DND-41 (cell line): ENCODE data around the gene ACAP2.

Source experiments
- ATAC-seq: fragments of 200-7000 bp; cut with Tn5 transposase; 3 replicates; pipeline ENCODE4 v1.9.1; 2021; ENCODE audit warnings: low read depth; ENCODE audit not compliant: insufficient read depth
- DNase-seq: peaks from one replicate; pipeline ENCODE4 v3.0.0-alpha.2; 2020
- H2AFZ ChIP-seq: 2 replicates; pipeline ENCODE4 v1.6.0; 2012; ENCODE audit warnings: low read depth, low read length
- H3K27ac ChIP-seq: 2 replicates; pipeline ENCODE4 v1.5.1; 2012; ENCODE audit warnings: low read length, inconsistent platforms
- H3K27me3 ChIP-seq: fragments of 200-600 bp; sonication (generic); 2 replicates; pipeline ENCODE4 v1.6.0; 2012; ENCODE audit warnings: low read length, mild to moderate bottlenecking, inconsistent platforms; ENCODE audit not compliant: insufficient read depth, poor library complexity
- H3K36me3 ChIP-seq: 2 replicates; pipeline ENCODE4 v1.5.1; 2012; ENCODE audit warnings: low read length, inconsistent platforms; ENCODE audit not compliant: insufficient read depth
- H3K4me1 ChIP-seq: 2 replicates; pipeline ENCODE4 v1.5.1; 2012; ENCODE audit warnings: mild to moderate bottlenecking, low read length; ENCODE audit not compliant: insufficient read depth
- H3K4me2 ChIP-seq: 2 replicates; pipeline ENCODE4 v1.6.0; 2012; ENCODE audit warnings: mild to moderate bottlenecking, moderate library complexity, low read length, inconsistent platforms; ENCODE audit not compliant: insufficient read depth
- H3K4me3 ChIP-seq, 2 experiments: fragments of 200-600 bp in 1 of 2; shearing (Covaris generic) in 1 of 2; 2 replicates each; pipeline ENCODE4 v1.5.1; 2012 to 2016; ENCODE audit warnings: inconsistent platforms in 2 of 2, low read length in 2 of 2, mild to moderate bottlenecking in 2 of 2, low read depth in 1 of 2, moderate library complexity in 1 of 2
- H3K79me2 ChIP-seq: 2 replicates; pipeline ENCODE4 v1.6.0; 2012; ENCODE audit warnings: low read length, inconsistent platforms; ENCODE audit not compliant: insufficient read depth
- H3K9ac ChIP-seq: 2 replicates; pipeline ENCODE4 v1.6.0; 2012; ENCODE audit warnings: low read depth, mild to moderate bottlenecking, inconsistent platforms, low read length, moderate library complexity
- H3K9me3 ChIP-seq: 2 replicates; pipeline ENCODE4 v1.5.1; 2012; ENCODE audit warnings: low read length, moderate library complexity, mild to moderate bottlenecking, inconsistent platforms; ENCODE audit not compliant: insufficient read depth, severe bottlenecking
- H4K20me1 ChIP-seq: 2 replicates; pipeline ENCODE4 v1.6.0; 2012; ENCODE audit warnings: low read length; ENCODE audit not compliant: insufficient read depth
- EZH2 ChIP-seq: IDR thresholded peaks from 3 replicates; pipeline ENCODE4 v1.6.1; 2012; ENCODE audit warnings: borderline replicate concordance, low read depth, mild to moderate bottlenecking, moderate library complexity, low read length, inconsistent platforms; ENCODE audit not compliant: severe bottlenecking
- TF ChIP-seq, protein P1 (sequence below): IDR thresholded peaks from 2 replicates; pipeline ENCODE4 v1.5.1; 2012; ENCODE audit warnings: borderline replicate concordance, low read length, moderate library complexity, mild to moderate bottlenecking; ENCODE audit not compliant: poor library complexity, severe bottlenecking; ENCODE audit errors: extremely low read depth

The ACAP2 gene

DNA sequence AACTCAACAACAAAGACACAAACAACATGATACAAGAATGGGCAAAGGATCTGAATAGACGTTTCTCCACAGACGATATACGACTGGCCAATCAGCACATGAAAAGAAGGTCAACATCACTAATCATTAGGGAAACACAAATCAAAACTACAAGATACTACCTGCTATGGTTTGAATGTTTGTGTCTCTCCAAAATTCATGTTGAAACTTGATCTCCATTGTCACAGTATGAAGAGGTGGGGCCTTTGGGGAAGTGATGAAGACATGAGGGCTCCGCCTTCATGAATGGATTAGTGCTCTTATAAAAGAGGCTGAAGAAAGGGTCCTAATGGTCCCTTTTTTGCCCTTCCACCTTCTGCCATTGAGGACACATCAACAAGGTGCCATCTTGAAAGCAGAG, 32.3 kb downstream of the ACAP2 start:
- Histone ChIP-seq H4K20me1 (peaks cover 9% of the 10 kb centered on the region; the same call in 1 of the 2 replicates), H3K9ac (no peak overlapping the region), H3K4me3 (no peak overlapping the region), H3K79me2 (peaks cover 80% of the 10 kb centered on the region), H3K9me3 (peaks cover 8% of the 10 kb centered on the region), H3K27me3 (no peaks in the 10 kb centered on the region), H3K4me1 (no peaks in the 10 kb centered on the region), H2AFZ (no peak overlapping the region), H3K27ac (no peak overlapping the region), H3K4me2 (no peak overlapping the region), H3K36me3 (peaks cover 15% of the 10 kb centered on the region; the same call in 1 of the 2 replicates)
- no peak for ATAC-seq
- TF ChIP-seq EZH2: no peak
- no peak for DNase-seq

DNA sequence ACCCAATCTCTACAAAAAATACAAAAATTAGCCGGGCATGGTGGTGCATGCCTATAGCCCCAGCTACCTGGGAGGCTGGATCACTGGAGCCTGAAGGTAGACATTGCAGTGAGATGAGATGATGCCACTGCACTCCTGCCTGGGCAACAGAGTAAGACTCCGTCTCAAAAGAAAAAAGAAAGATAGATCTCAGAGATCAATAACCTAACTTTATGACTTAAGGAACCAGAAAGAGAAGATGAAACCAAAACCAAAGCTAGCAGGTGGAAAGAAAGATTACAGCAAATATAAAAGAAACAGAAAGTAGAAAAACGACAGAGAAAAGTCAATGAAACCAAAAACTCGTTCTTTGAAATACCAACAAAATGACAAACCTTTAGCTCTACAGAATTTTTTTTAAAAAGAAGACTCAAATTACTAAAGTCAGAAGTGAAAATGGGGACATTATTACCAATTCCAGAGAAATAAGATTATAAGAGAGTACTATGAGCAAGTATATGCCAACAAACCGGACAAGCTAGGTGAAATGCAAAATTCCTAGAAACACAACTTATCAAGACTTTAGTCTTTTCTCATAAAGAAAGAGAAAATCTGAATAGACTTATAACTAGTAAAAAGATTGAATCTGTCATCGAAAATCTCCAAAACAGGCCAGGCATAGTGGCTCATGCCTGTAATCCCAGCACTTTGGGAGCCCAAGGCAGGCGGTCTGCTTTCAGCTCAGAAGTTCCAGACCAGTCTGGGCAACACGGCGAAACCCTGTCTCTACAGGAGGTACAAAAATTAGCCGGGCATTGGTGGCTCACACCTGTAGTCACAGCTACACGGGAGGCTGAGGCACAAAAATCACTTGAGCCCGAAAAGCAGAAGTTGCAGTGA, 35.0 kb downstream of the ACAP2 start:
- Histone ChIP-seq H4K20me1 (peaks cover 19% of the 10 kb centered on the region; the same call in 1 of the 2 replicates), H3K4me2 (no peak overlapping the region), H3K4me1 (no peaks in the 10 kb centered on the region), H3K4me3 (no peak overlapping the region), H3K27me3 (no peaks in the 10 kb centered on the region), H3K9ac (no peak overlapping the region), H3K9me3 (peaks cover 8% of the 10 kb centered on the region), H3K27ac (no peak overlapping the region), H3K79me2 (peaks cover 74% of the 10 kb centered on the region), H3K36me3 (peaks cover 15% of the 10 kb centered on the region; the same call in 1 of the 2 replicates), H2AFZ (no peak overlapping the region)
- ATAC-seq (no peak), DNase-seq (no peak)
- TF ChIP-seq EZH2: no peak

DNA sequence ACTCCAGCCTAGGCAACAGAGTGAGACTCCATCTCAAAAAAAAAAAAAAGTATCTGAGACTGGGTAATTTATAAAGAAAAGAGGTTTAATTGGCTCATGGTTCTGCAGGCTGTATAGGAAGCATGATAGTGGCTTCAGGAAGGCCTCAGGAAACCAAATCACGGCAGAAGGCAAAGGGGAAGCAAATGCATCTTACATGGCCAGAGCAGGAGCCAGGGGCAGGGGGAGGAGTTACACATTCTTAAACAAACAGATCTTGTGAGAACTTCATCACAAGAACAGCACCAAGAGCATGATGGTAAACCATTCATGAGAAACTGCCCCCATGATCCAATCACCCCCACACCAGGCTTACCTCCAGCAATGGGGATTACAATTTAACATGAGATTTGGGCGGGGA, 37.2 kb downstream of the ACAP2 start:
- Histone ChIP-seq H3K27ac (no peak overlapping the region), H3K36me3 (peaks cover 6% of the 10 kb centered on the region; the same call in 1 of the 2 replicates), H3K27me3 (no peaks in the 10 kb centered on the region), H2AFZ (no peak overlapping the region), H3K4me3 (no peak overlapping the region), H3K9me3 (peaks cover 8% of the 10 kb centered on the region), H3K4me1 (no peaks in the 10 kb centered on the region), H3K9ac (no peak overlapping the region), H3K79me2 (peaks cover 77% of the 10 kb centered on the region), H4K20me1 (peaks cover 27% of the 10 kb centered on the region; the same call in 1 of the 2 replicates), H3K4me2 (no peak overlapping the region)
- TF ChIP-seq, protein P1, sequence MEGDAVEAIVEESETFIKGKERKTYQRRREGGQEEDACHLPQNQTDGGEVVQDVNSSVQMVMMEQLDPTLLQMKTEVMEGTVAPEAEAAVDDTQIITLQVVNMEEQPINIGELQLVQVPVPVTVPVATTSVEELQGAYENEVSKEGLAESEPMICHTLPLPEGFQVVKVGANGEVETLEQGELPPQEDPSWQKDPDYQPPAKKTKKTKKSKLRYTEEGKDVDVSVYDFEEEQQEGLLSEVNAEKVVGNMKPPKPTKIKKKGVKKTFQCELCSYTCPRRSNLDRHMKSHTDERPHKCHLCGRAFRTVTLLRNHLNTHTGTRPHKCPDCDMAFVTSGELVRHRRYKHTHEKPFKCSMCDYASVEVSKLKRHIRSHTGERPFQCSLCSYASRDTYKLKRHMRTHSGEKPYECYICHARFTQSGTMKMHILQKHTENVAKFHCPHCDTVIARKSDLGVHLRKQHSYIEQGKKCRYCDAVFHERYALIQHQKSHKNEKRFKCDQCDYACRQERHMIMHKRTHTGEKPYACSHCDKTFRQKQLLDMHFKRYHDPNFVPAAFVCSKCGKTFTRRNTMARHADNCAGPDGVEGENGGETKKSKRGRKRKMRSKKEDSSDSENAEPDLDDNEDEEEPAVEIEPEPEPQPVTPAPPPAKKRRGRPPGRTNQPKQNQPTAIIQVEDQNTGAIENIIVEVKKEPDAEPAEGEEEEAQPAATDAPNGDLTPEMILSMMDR: no peak
- no peak for TF ChIP-seq EZH2
- ATAC-seq (no peak), DNase-seq (no peak)

DNA sequence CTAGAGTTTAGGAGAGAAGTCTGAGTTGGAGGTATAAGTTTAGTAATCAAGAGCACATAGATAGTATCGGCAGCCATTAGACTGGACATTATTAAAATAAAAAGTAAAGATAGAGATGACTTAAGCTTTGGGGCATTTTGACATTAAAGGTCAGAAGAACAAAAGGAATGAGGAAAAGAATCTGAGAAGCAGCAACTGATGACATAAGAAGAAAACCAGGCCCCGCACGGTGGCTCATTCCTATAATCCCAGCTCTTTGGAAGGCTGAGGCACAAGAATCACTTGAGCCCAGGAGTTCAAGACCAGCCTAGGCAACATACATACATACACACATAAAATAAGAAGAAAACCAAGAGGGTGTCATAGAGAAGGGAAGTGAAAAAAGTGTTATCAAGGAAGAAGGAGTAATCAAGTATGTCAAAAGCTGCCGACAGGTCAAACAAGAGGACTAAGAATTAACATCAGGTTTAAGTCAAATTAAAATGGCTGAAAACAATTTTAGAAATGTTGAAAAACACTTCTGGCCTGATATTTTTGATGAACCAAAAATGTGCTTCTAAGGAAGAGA, 38.9 kb downstream of the ACAP2 start:
- Histone ChIP-seq H3K79me2 (peaks cover 79% of the 10 kb centered on the region), H3K27me3 (no peaks in the 10 kb centered on the region), H3K4me1 (no peaks in the 10 kb centered on the region), H4K20me1 (peaks cover 30% of the 10 kb centered on the region; the same call in 1 of the 2 replicates), H3K36me3 (peaks cover 3% of the 10 kb centered on the region; the same call in 1 of the 2 replicates), H3K9ac (no peak overlapping the region), H3K4me3 (no peak overlapping the region), H3K27ac (no peak overlapping the region), H3K9me3 (peaks cover 8% of the 10 kb centered on the region), H3K4me2 (no peak overlapping the region), H2AFZ (no peak overlapping the region)
- ATAC-seq (no peak), DNase-seq (no peak)
- TF ChIP-seq, protein P1: no peak
- TF ChIP-seq EZH2: no peak
